H1 (cell line): ENCODE measurements around the gene RBBP5. TPM values are rescaled to one million over a fixed set of nuclear protein-coding genes. Genes with fewer than 3 reads are reported as not detected.

Source experiments
- CTCF ChIA-PET: fragments of 300-600 bp; sonication (Branson Sonifier 250); formaldehyde crosslinking; loops from one replicate; lab custom pipeline; 2021; ENCODE audit not compliant: partially characterized antibody; lab: Charles Lee
- POLR2A ChIA-PET: fragments of 300-600 bp; sonication (Branson Sonifier 250); formaldehyde crosslinking; loops from one replicate; lab custom pipeline; 2021; ENCODE audit warnings: inconsistent platforms; ENCODE audit not compliant: partially characterized antibody; lab: Charles Lee
- DNase-seq, 2 experiments: peaks; one replicate each; pipeline versions ENCODE4 v3.0.0 to v3.0.0-alpha.2; 2010 to 2022; ENCODE audit warnings: low spot score in 2 of 2, low read depth in 1 of 2, mixed read lengths in 1 of 2
- FAIRE-seq: peaks from 2 replicates; lab custom pipeline; 2011; peaks lifted over from hg19 to GRCh38; lab: Jason Lieb, UNC
- H2AFZ ChIP-seq: 2 replicates; pipeline ENCODE4 v1.8.1; 2012; ENCODE audit warnings: low read length, inconsistent platforms
- H2AK5ac ChIP-seq: 2 replicates; pipeline ENCODE4 v1.6.1; 2013; ENCODE audit warnings: low read depth, low read length
- H2BK120ac ChIP-seq: replicated peaks from 2 replicates; pipeline ENCODE3; 2013; ENCODE audit warnings: low read depth, low read length, inconsistent platforms
- H2BK12ac ChIP-seq: 2 replicates; pipeline ENCODE4 v1.6.1; 2013; ENCODE audit warnings: low read depth, low read length
- H2BK15ac ChIP-seq: 2 replicates; pipeline ENCODE4 v1.6.1; 2013; ENCODE audit warnings: low read length
- H2BK20ac ChIP-seq: 2 replicates; pipeline ENCODE4 v1.6.1; 2013; ENCODE audit warnings: low read length
- H2BK5ac ChIP-seq: 2 replicates; pipeline ENCODE4 v1.6.1; 2013; ENCODE audit warnings: low read depth, low read length
- H3K14ac ChIP-seq: 2 replicates; pipeline ENCODE4 v1.6.1; 2013; ENCODE audit warnings: inconsistent platforms; ENCODE audit not compliant: insufficient read length
- H3K18ac ChIP-seq: 2 replicates; pipeline ENCODE4 v1.6.1; 2013; ENCODE audit warnings: low read length; ENCODE audit errors: extremely low read depth
- H3K23ac ChIP-seq: 2 replicates; pipeline ENCODE4 v1.6.1; 2013; ENCODE audit warnings: inconsistent platforms; ENCODE audit not compliant: insufficient read length
- H3K23me2 ChIP-seq: 2 replicates; pipeline ENCODE4 v1.6.1; 2013; ENCODE audit warnings: low read depth, low read length
- H3K27ac ChIP-seq: 2 replicates; pipeline ENCODE4 v1.6.1; 2011; ENCODE audit warnings: low read depth, low read length, inconsistent platforms
- H3K27me3 ChIP-seq, 4 experiments: replicated peaks in 1 of 4; 1 replicate in 1 of 4; 2 replicates in 3 of 4; pipeline versions ENCODE4 v1.6.1 to v1.8.1; 2011 to 2013; ENCODE audit warnings: low read length in 3 of 4, mild to moderate bottlenecking in 3 of 4, inconsistent platforms in 2 of 4, mixed read lengths in 2 of 4, moderate library complexity in 1 of 4; ENCODE audit not compliant: control insufficient read depth in 3 of 4, insufficient read depth in 3 of 4; ENCODE audit errors: extremely low read depth in 1 of 4
- H3K36me3 ChIP-seq, 4 experiments: 2 replicates each; pipeline versions ENCODE4 v1.6.1 to v1.8.1; 2011 to 2013; ENCODE audit warnings: mild to moderate bottlenecking in 4 of 4, low read length in 3 of 4, moderate library complexity in 2 of 4, control low read depth in 1 of 4, inconsistent platforms in 1 of 4; ENCODE audit not compliant: insufficient read depth in 4 of 4, control insufficient read depth in 2 of 4
- H3K4ac ChIP-seq: replicated peaks from 2 replicates; pipeline ENCODE3; 2013; ENCODE audit warnings: low read length, low read depth, mixed read lengths, inconsistent platforms; ENCODE audit not compliant: insufficient read length
- H3K4me1 ChIP-seq, 4 experiments: replicated peaks in 1 of 4; 1 replicate in 1 of 4; 2 replicates in 3 of 4; pipeline versions ENCODE4 v1.6.1 to v1.8.1; 2011 to 2013; ENCODE audit warnings: low read length in 3 of 4, inconsistent platforms in 2 of 4, mixed read lengths in 1 of 4; ENCODE audit not compliant: insufficient read depth in 4 of 4, control insufficient read depth in 3 of 4
- H3K4me2 ChIP-seq, 2 experiments: 2 replicates each; pipeline versions ENCODE4 v1.6.1 to v1.8.1; 2011 to 2013; ENCODE audit warnings: low read depth in 2 of 2, low read length in 2 of 2, control low read depth in 1 of 2, inconsistent platforms in 1 of 2, mild to moderate bottlenecking in 1 of 2; ENCODE audit not compliant: insufficient read depth in 1 of 2
- H3K4me3 ChIP-seq, 4 experiments: fragments of 200-600, 300-600 bp in 1 of 4; sonication (generic), shearing (Covaris generic), sonication (Bioruptor Twin) in 1 of 4; 2 replicates each; pipeline versions ENCODE4 v1.5.1 to v1.8.1; 2011 to 2016; ENCODE audit warnings: low read length in 4 of 4, low read depth in 3 of 4, control low read depth in 2 of 4, inconsistent platforms in 2 of 4, mild to moderate bottlenecking in 2 of 4, mixed read lengths in 1 of 4, moderate library complexity in 1 of 4; ENCODE audit not compliant: insufficient read depth in 2 of 4; ENCODE audit errors: extremely low read depth in 1 of 4
- H3K56ac ChIP-seq: replicated peaks from 2 replicates; pipeline ENCODE3; 2013; ENCODE audit warnings: low read depth, mild to moderate bottlenecking, mixed read lengths, low read length, inconsistent platforms; ENCODE audit not compliant: insufficient read length
- H3K79me1 ChIP-seq: 2 replicates; pipeline ENCODE4 v1.6.1; 2013; ENCODE audit warnings: low read depth, low read length, control low read depth
- H3K79me2 ChIP-seq, 2 experiments: 2 replicates each; pipeline versions ENCODE4 v1.6.1 to v1.8.1; 2012 to 2013; ENCODE audit warnings: low read length in 2 of 2, mild to moderate bottlenecking in 2 of 2, inconsistent platforms in 1 of 2; ENCODE audit not compliant: insufficient read depth in 2 of 2, control insufficient read depth in 1 of 2
- H3K9ac ChIP-seq, 4 experiments: replicated peaks in 1 of 4; 1 replicate in 1 of 4; 2 replicates in 3 of 4; pipeline versions ENCODE4 v1.6.1 to v1.8.1; 2011 to 2013; ENCODE audit warnings: low read depth in 3 of 4, low read length in 3 of 4, control low read depth in 2 of 4, mild to moderate bottlenecking in 2 of 4, moderate library complexity in 2 of 4, inconsistent platforms in 1 of 4; ENCODE audit errors: extremely low read depth in 1 of 4
- H3K9me3 ChIP-seq, 2 experiments: 2 replicates each; pipeline versions ENCODE4 v1.6.1 to v1.8.1; 2012 to 2013; ENCODE audit warnings: mild to moderate bottlenecking in 2 of 2, moderate library complexity in 2 of 2, control low read depth in 1 of 2, inconsistent platforms in 1 of 2, low read depth in 1 of 2, low read length in 1 of 2, mixed read lengths in 1 of 2; ENCODE audit not compliant: insufficient read depth in 2 of 2
- H4K20me1 ChIP-seq, 2 experiments: replicated peaks in 1 of 2; 2 replicates each; pipeline versions ENCODE3 to v1.8.1; 2011 to 2013; ENCODE audit warnings: inconsistent platforms in 2 of 2, low read length in 2 of 2, mild to moderate bottlenecking in 1 of 2; ENCODE audit not compliant: insufficient read depth in 2 of 2, control insufficient read depth in 1 of 2
- H4K5ac ChIP-seq: 2 replicates; pipeline ENCODE4 v1.6.1; 2013; ENCODE audit warnings: low read length, low read depth, mixed read lengths, inconsistent platforms; ENCODE audit not compliant: insufficient read length
- H4K8ac ChIP-seq: 2 replicates; pipeline ENCODE4 v1.8.0; 2013; ENCODE audit warnings: mild to moderate bottlenecking, moderate library complexity, low read length, inconsistent platforms; ENCODE audit not compliant: insufficient read depth; ENCODE audit errors: extremely low read depth
- H4K91ac ChIP-seq: replicated peaks from 2 replicates; pipeline ENCODE3; 2013; ENCODE audit warnings: low read length, mixed read lengths, inconsistent platforms; ENCODE audit not compliant: insufficient read length
- ASH2L ChIP-seq: fragments of 200-600, 300-600 bp; sonication (generic); IDR thresholded peaks from one replicate; pipeline ENCODE4 v1.7.1; 2017; ENCODE audit warnings: low read length
- ATF2 ChIP-seq: IDR thresholded peaks from 2 replicates; pipeline ENCODE4 v1.6.1; 2012; ENCODE audit warnings: low read length, inconsistent platforms
- CEBPB ChIP-seq: IDR thresholded peaks from 2 replicates; pipeline ENCODE4 v1.6.1; 2012; ENCODE audit warnings: low read depth, low read length
- CREB1 ChIP-seq: IDR thresholded peaks from 2 replicates; pipeline ENCODE4 v1.6.1; 2012; ENCODE audit warnings: inconsistent platforms
- GTF2F1 ChIP-seq: IDR thresholded peaks from 2 replicates; pipeline ENCODE4 v1.6.1; 2012; ENCODE audit warnings: low read depth, low read length, improper control_type of control experiment, borderline replicate concordance
- HDAC6 ChIP-seq: IDR thresholded peaks from one replicate; pipeline ENCODE4 v1.7.1; 2012; ENCODE audit warnings: low read depth, mild to moderate bottlenecking, inconsistent platforms, low read length, moderate library complexity
- KDM4A ChIP-seq: IDR thresholded peaks from one replicate; pipeline ENCODE4 v1.7.1; 2012; ENCODE audit warnings: low read depth, mild to moderate bottlenecking, moderate library complexity, low read length, inconsistent platforms; ENCODE audit not compliant: severe bottlenecking
- POLR2A ChIP-seq, 2 experiments: IDR thresholded peaks; 1 replicate in 1 of 2; 2 replicates in 1 of 2; pipeline ENCODE4 v1.6.1; 2011; ENCODE audit warnings: low read depth in 2 of 2, low read length in 2 of 2, mild to moderate bottlenecking in 2 of 2; ENCODE audit errors: control extremely low read depth in 1 of 2
- POLR2AphosphoS5 ChIP-seq: IDR thresholded peaks from 2 replicates; pipeline ENCODE4 v1.6.1; 2011; ENCODE audit warnings: low read depth, low read length
- RAD21 ChIP-seq, 2 experiments: IDR thresholded peaks in 1 of 2; conservative IDR thresholded peaks in 1 of 2; 2 replicates each; pipeline ENCODE4 v1.6.1; 2011; ENCODE audit warnings: low read depth in 2 of 2, low read length in 2 of 2, improper control_type of control experiment in 1 of 2, inconsistent platforms in 1 of 2, mild to moderate bottlenecking in 1 of 2, moderate library complexity in 1 of 2
- SAP30 ChIP-seq: fragments of 300-600 bp; sonication (generic); IDR thresholded peaks from 2 replicates; pipeline ENCODE4 v1.7.1; 2012; ENCODE audit warnings: low read length, moderate library complexity, mild to moderate bottlenecking, inconsistent platforms; ENCODE audit not compliant: insufficient read depth, insufficient replicate concordance
- SP1 ChIP-seq: IDR thresholded peaks from 2 replicates; pipeline ENCODE4 v1.6.1; 2011; ENCODE audit warnings: low read depth, low read length
- SUZ12 ChIP-seq: fragments of 200-600 bp; sonication (generic); IDR thresholded peaks from 2 replicates; pipeline ENCODE4 v1.6.1; 2012; ENCODE audit warnings: mild to moderate bottlenecking, inconsistent platforms, low read length, moderate library complexity, mixed read lengths
- WGBS, 2 experiments: shearing (Covaris generic) in 1 of 2; methylation state at CpG; one replicate each; pipeline versions ENCODE4 v1.1.6 to v1.1.7; 2013 to 2015; ENCODE audit warnings: low lambda C conversion rate in 2 of 2, mixed read lengths in 2 of 2, inconsistent platforms in 1 of 2, low coverage in 1 of 2, missing lambda C conversion rate in 1 of 2; ENCODE audit not compliant: insufficient replicate concordance in 2 of 2, insufficient coverage in 1 of 2, insufficient read length in 1 of 2; ENCODE audit errors: extremely low coverage in 1 of 2, missing lambda C conversion rate in 1 of 2; 5-methylcytosine and 5-hydroxymethylcytosine counted together
- polyA plus RNA-seq, 7 experiments: library from polyadenylated mRNA; depleted of rRNA in 3 of 7; stranded (reverse) in 5 of 7; unstranded in 2 of 7; fragments of >200 nt in 5 of 7; fragments of 200-250 nt in 2 of 7; gene quantifications; 1 replicate in 5 of 7; 2 replicates in 1 of 7; 4 replicates in 1 of 7; pipeline versions ENCODE4 v1.2.1 to v1.2.3, GENCODE V29; 2011 to 2013; ENCODE audit warnings: missing spikeins in 2 of 7, mixed read lengths in 2 of 7
- total RNA-seq: library from RNA; stranded (reverse); fragmentation: NEBNext Ultra II Directional; extraction: Animal tissue kit (Norgen Biotek cat#: 25700); gene quantifications from 2 replicates; pipeline ENCODE4 v1.2.1, GENCODE V29; 2021

RBBP5 gene
- total and polyA plus RNA-seq, 2 of the 8 experiments (the other 6 are each of a cell fraction or from before 2014, with no cell fraction given), result 6.7 to 21.5 TPM

- Histone ChIP-seq H3K23ac (no peak overlapping the region), H3K4me3 (no peak overlapping the region), H2BK20ac (no peak overlapping the region), H2BK120ac (no peak overlapping the region), H2AK5ac (no peak overlapping the region), H4K5ac (no peak overlapping the region), H3K36me3 (peaks cover 0 to 18% (median 4%) of the 10 kb centered on the region in 4 experiments; a peak in 5 of 8 replicates), H3K4me1 (no peaks in the 10 kb centered on the region), H3K18ac (no peak overlapping the region), H3K9me3 (no peaks in the 10 kb centered on the region), H3K4ac (no peak overlapping the region), H3K27me3 (no peaks in the 10 kb centered on the region), H3K79me2 (no peaks in the 10 kb centered on the region), H2BK5ac (no peak overlapping the region), H4K20me1 (no peaks in the 10 kb centered on the region), H2AFZ (no peak overlapping the region), H3K23me2 (no peaks in the 10 kb centered on the region), H2BK12ac (no peak overlapping the region), H3K4me2 (no peak overlapping the region), H3K56ac (no peak overlapping the region), H3K14ac (no peak overlapping the region), H3K27ac (no peak overlapping the region), H4K91ac (no peak overlapping the region), H2BK15ac (no peak overlapping the region), H3K79me1 (no peaks in the 10 kb centered on the region; the same call in 1 of the 2 replicates), H3K9ac (no peak overlapping the region), H4K8ac (no peak overlapping the region)
- CTCF ChIA-PET, result interaction anchor here (0.8 to 38.9 kb wide), 10 partner anchors 10 to 276 kb away, joined by 3 to 1336 read pairs (median 4); no protein-coding TSS in a partner anchor
- DNase-seq, result no peak
- POLR2A ChIA-PET, result interaction anchor here (1.2 to 1.6 kb wide), 4 partner anchors 8 to 39 kb away, joined by 3 to 5 read pairs (median 4); partner anchors contain the start of gene RBBP5
- WGBS, 2 experiments, result 94% methylated on average over 4 of the region's 4 CpGs; no CpG with 5 or more reads in 1 of the 2 experiments
- FAIRE-seq, result no peak
- no peak for TF ChIP-seq ATF2
- no peak for TF ChIP-seq ASH2L
- TF ChIP-seq POLR2AphosphoS5, result no peak
- TF ChIP-seq SUZ12, result no peak
- TF ChIP-seq HDAC6, result no peak
- TF ChIP-seq GTF2F1, result no peak
- no peak for TF ChIP-seq POLR2A (IDR thresholded peaks at IDR 0.05; ENCODE audit: control extremely low read depth in 1 of 2, low read depth in 2 of 2, low read length in 2 of 2)
- TF ChIP-seq KDM4A, result no peak
- no peak for TF ChIP-seq CEBPB
- TF ChIP-seq SAP30, result no peak
- TF ChIP-seq RAD21 (IDR thresholded peaks at IDR 0.05 in 1 of 2, conservative IDR thresholded peaks at IDR 0.05 in 1 of 2; ENCODE audit: low read depth in 2 of 2, low read length in 2 of 2), result no peak
- no peak for TF ChIP-seq CREB1
- no peak for TF ChIP-seq SP1
Measured at GRCh38 chr1:205082431-205082830, 39.3 kb downstream of the RBBP5 start.
